B cell (primary cell): ENCODE measurements around the gene RC3H2. TPM values are rescaled to one million over a fixed set of nuclear protein-coding genes. Genes with fewer than 3 reads are reported as not detected.

Source experiments
- ATAC-seq: fragments of 200-7000 bp; cut with Tn5 transposase; one replicate; pipeline ENCODE4 v1.10.0; 2021; ENCODE audit warnings: low read depth, mild to moderate bottlenecking, moderate number of reproducible peaks, moderate library complexity
- CTCF ChIA-PET: fragments of 350-600 bp; sonication (Branson Sonifier 250); formaldehyde crosslinking; loops from one replicate; lab custom pipeline; 2021; ENCODE audit warnings: antibody characterized with exemption, inconsistent platforms; lab: Charles Lee
- POLR2A ChIA-PET: fragments of 350-600 bp; sonication (Branson Sonifier 250); formaldehyde crosslinking; loops from one replicate; lab custom pipeline; 2021; ENCODE audit warnings: antibody characterized with exemption; lab: Charles Lee
- DNase-seq: peaks from one replicate; pipeline ENCODE4 v3.0.0; 2013
- H2AFZ ChIP-seq: 2 replicates; pipeline ENCODE4 v1.6.1; 2012; ENCODE audit warnings: mild to moderate bottlenecking, low read depth, low read length; ENCODE audit not compliant: insufficient read depth, poor library complexity, severe bottlenecking
- H3K27ac ChIP-seq, 2 donors: 1 replicate in 1 of 2; 2 replicates in 1 of 2; pipeline ENCODE4 v1.5.1; 2012 to 2013; ENCODE audit warnings: low read length in 2 of 2, mild to moderate bottlenecking in 2 of 2, moderate library complexity in 1 of 2
- H3K27me3 ChIP-seq, 4 experiments: fragments of 200-600 bp in 1 of 4; sonication (generic) in 1 of 4; replicated peaks in 1 of 4; 1 replicate in 2 of 4; 2 replicates in 2 of 4; pipeline versions ENCODE4 v1.6.1 to v1.7.0; 2013 to 2016; ENCODE audit warnings: low read length in 3 of 4, mild to moderate bottlenecking in 2 of 4, mixed read lengths in 1 of 4, moderate library complexity in 1 of 4; ENCODE audit not compliant: insufficient read depth in 4 of 4, control insufficient read depth in 3 of 4; ENCODE audit errors: control extremely low read depth in 1 of 4
- H3K36me3 ChIP-seq, 2 experiments: replicated peaks in 1 of 2; 1 replicate in 1 of 2; 2 replicates in 1 of 2; pipeline versions ENCODE4 v1.6.1 to v1.7.1; 2013; ENCODE audit warnings: low read length in 1 of 2; ENCODE audit not compliant: insufficient read depth in 2 of 2, control insufficient read depth in 1 of 2; ENCODE audit errors: control extremely low read depth in 1 of 2, extremely low read depth in 1 of 2
- H3K4me1 ChIP-seq, 2 donors: fragments of 200-600 bp in 1 of 2; sonication (generic) in 1 of 2; 1 replicate in 1 of 2; 2 replicates in 1 of 2; pipeline versions ENCODE4 v1.5.1 to v1.6.1; 2013 to 2017; ENCODE audit warnings: low read length in 2 of 2; ENCODE audit not compliant: control insufficient read depth in 2 of 2, insufficient read depth in 2 of 2
- H3K4me2 ChIP-seq: replicated peaks from 2 replicates; pipeline ENCODE3; 2012; ENCODE audit warnings: mild to moderate bottlenecking, low read depth, low read length; ENCODE audit not compliant: poor library complexity, severe bottlenecking
- H3K4me3 ChIP-seq, 5 experiments: fragments of 200-600 bp in 1 of 5; sonication (generic) in 1 of 5; 1 replicate in 3 of 5; 2 replicates in 2 of 5; pipeline versions ENCODE4 v1.5.1 to v1.7.0; 2011 to 2016; ENCODE audit warnings: low read length in 4 of 5, mild to moderate bottlenecking in 4 of 5, low read depth in 2 of 5, control low read depth in 1 of 5, moderate library complexity in 1 of 5; ENCODE audit not compliant: insufficient read depth in 1 of 5; ENCODE audit errors: control extremely low read depth in 1 of 5, extremely low read depth in 1 of 5
- H3K79me2 ChIP-seq: fragments of 200-600 bp; sonication (generic); one replicate; pipeline ENCODE4 v1.6.0; 2016; ENCODE audit warnings: low read length; ENCODE audit not compliant: control insufficient read depth, insufficient read depth
- H3K9ac ChIP-seq: fragments of 200-600 bp; sonication (generic); 2 replicates; pipeline ENCODE4 v1.6.1; 2017; ENCODE audit warnings: mild to moderate bottlenecking, low read length, moderate library complexity
- H3K9me3 ChIP-seq, 3 donors: one replicate each; pipeline versions ENCODE4 v1.6.1 to v1.7.1; 2013; ENCODE audit warnings: low read length in 2 of 3; ENCODE audit not compliant: control insufficient read depth in 2 of 3, insufficient read depth in 1 of 3; ENCODE audit errors: control extremely low read depth in 1 of 3
- H4K20me1 ChIP-seq: 2 replicates; pipeline ENCODE4 v1.6.0; 2012; ENCODE audit warnings: mild to moderate bottlenecking, low read length; ENCODE audit not compliant: insufficient read depth, control insufficient read depth, poor library complexity, severe bottlenecking
- H3K27ac Mint-ChIP-seq: one replicate; pipeline ENCODE4 v1.8.0; 2021; ENCODE audit warnings: mixed read lengths
- H3K27me3 Mint-ChIP-seq: one replicate; pipeline ENCODE4 v1.8.0; 2021; ENCODE audit warnings: mixed read lengths
- H3K4me1 Mint-ChIP-seq: one replicate; pipeline ENCODE4 v1.8.0; 2021; ENCODE audit warnings: mixed read lengths
- H3K4me3 Mint-ChIP-seq: one replicate; pipeline ENCODE4 v1.8.0; 2021; ENCODE audit warnings: mixed read lengths
- H3K9me3 Mint-ChIP-seq: one replicate; pipeline ENCODE4 v1.8.0; 2022; ENCODE audit warnings: mixed read lengths; ENCODE audit not compliant: insufficient read depth
- EZH2 ChIP-seq: IDR thresholded peaks from 2 replicates; pipeline ENCODE4 v1.6.1; 2012; ENCODE audit warnings: borderline replicate concordance, low read depth, mild to moderate bottlenecking, moderate library complexity, low read length; ENCODE audit not compliant: insufficient read depth, poor library complexity, severe bottlenecking
- WGBS: methylation state at CpG from one replicate; pipeline ENCODE4 v1.1.5; 2013; ENCODE audit warnings: missing lambda C conversion rate; ENCODE audit not compliant: insufficient coverage; 5-methylcytosine and 5-hydroxymethylcytosine counted together
- intact Hi-C: fragments of 100-400 bp; cut with micrococcal nuclease; formaldehyde crosslinking; loops from one replicate; pipeline ENCODE4 v1.10.0; 2022
- polyA plus RNA-seq: library from polyadenylated mRNA; depleted of rRNA; stranded (reverse); fragments of >200 nt; gene quantifications from 2 replicates; pipeline ENCODE4 v1.2.3, GENCODE V29; 2012
- total RNA-seq, 2 donors: library from RNA; stranded (reverse); fragments of 120-200 nt in 1 of 2; gene quantifications; 1 replicate in 1 of 2; 2 replicates in 1 of 2; pipeline versions ENCODE4 v1.2.3 to v1.2.4, GENCODE V29; 2013 to 2022
- TF ChIP-seq, protein P1 (sequence below): fragments of 200-600 bp; IDR thresholded peaks from one replicate; pipeline ENCODE4 v1.8.0; 2022; ENCODE audit warnings: antibody characterized with exemption, mild to moderate bottlenecking

The RC3H2 gene
- total and polyA plus RNA-seq, 2 donors (not counting 1 experiment from before 2014, with no cell fraction given): 17.2 to 74.4 TPM

- peak within 1 kb of the TSS; percentile 72 to 96 (median 91) for H3K4me3 ChIP-seq
- H3K27ac Mint-ChIP-seq: peak within 1 kb of the TSS; percentile 91
These were observed 26.3 kb upstream of the RC3H2 start, which contains the start of gene ZBTB26 for GRCh38 chr9:122931226-122932121. Gene ZBTB26 (minus strand): TSS chr9:122931512. CDS start chr9:122919934, 11,578 bp downstream.

More at GRCh38 chr9:122931226-122932121, 26.3 kb upstream of the RC3H2 start, which contains the start of gene ZBTB26:
- Histone ChIP-seq H3K9ac (peak within 1 kb of the TSS; percentile 88), H3K27ac (peak within 1 kb of the TSS; percentile 75 to 93), H2AFZ (peak within 1 kb of the TSS; percentile 91), H4K20me1 (no peaks in the 10 kb centered on the region), H3K79me2 (peaks cover 55% of the 10 kb centered on the region), H3K4me1 (peaks cover 19 to 24% of the 10 kb centered on the region in 2 donors), H3K27me3 (no peaks in the 10 kb centered on the region), H3K4me2 (peak within 1 kb of the TSS; percentile 85), H3K9me3 (no peaks in the 10 kb centered on the region), H3K36me3 (peaks cover 5% of the 10 kb centered on the region in 2 experiments)
- no peaks in the 10 kb centered on the region for H3K9me3 Mint-ChIP-seq
- ChIA-PET POLR2A (interaction anchor here (0.5 to 3.1 kb wide), 5 partner anchors 9 to 1764 kb away, joined by 3 to 34 read pairs (median 9); partner anchors contain the start of genes PDCL, RABGAP1, RC3H2 and ZBTB6), CTCF (interaction anchor here (1.1 to 1.5 kb wide), 6 partner anchors 9 to 60 kb away, joined by 3 to 11 read pairs (median 3); partner anchors contain the start of genes RABGAP1 and ZBTB6)
- ATAC-seq: peak; percentile 98
- TF ChIP-seq EZH2: no peak
- TF ChIP-seq, protein P1, sequence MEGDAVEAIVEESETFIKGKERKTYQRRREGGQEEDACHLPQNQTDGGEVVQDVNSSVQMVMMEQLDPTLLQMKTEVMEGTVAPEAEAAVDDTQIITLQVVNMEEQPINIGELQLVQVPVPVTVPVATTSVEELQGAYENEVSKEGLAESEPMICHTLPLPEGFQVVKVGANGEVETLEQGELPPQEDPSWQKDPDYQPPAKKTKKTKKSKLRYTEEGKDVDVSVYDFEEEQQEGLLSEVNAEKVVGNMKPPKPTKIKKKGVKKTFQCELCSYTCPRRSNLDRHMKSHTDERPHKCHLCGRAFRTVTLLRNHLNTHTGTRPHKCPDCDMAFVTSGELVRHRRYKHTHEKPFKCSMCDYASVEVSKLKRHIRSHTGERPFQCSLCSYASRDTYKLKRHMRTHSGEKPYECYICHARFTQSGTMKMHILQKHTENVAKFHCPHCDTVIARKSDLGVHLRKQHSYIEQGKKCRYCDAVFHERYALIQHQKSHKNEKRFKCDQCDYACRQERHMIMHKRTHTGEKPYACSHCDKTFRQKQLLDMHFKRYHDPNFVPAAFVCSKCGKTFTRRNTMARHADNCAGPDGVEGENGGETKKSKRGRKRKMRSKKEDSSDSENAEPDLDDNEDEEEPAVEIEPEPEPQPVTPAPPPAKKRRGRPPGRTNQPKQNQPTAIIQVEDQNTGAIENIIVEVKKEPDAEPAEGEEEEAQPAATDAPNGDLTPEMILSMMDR: no peak
- H3K4me1 Mint-ChIP-seq: peaks cover 21% of the 10 kb centered on the region
- H3K4me3 Mint-ChIP-seq: no peak within 1 kb of the TSS
- DNase-seq: peak; percentile 93
- under 1% methylated on average over 42 of the region's 51 CpGs for WGBS
- no peaks in the 10 kb centered on the region for H3K27me3 Mint-ChIP-seq
- intact Hi-C loops: loop anchor here (1.0 to 2.0 kb wide), 3 partner anchors 9 to 27 kb away; partner anchors contain the start of genes RC3H2 and ZBTB6
